B cell (primary cell): Measurements from ENCODE around the gene MEAK7.

Source experiments
- CTCF ChIP-seq: fragments of 200-600 bp; IDR thresholded peaks from one replicate; pipeline ENCODE4 v1.8.0; 2022; ENCODE audit warnings: antibody characterized with exemption, mild to moderate bottlenecking
- EZH2 ChIP-seq: IDR thresholded peaks from 2 replicates; pipeline ENCODE4 v1.6.1; 2012; ENCODE audit warnings: borderline replicate concordance, low read depth, mild to moderate bottlenecking, moderate library complexity, low read length; ENCODE audit not compliant: insufficient read depth, poor library complexity, severe bottlenecking

GRCh38 chr16:84531671-84532111, 27.2 kb upstream of the MEAK7 start:
- TF ChIP-seq CTCF (no peak), EZH2 (no peak)
